ENCODE data around the gene TIGAR. TPM values are rescaled to one million over a fixed set of nuclear protein-coding genes. Genes with fewer than 3 reads are reported as not detected.
A peak's percentile ranks its signal among the peaks of the same experiment; 100 is the strongest.

The TIGAR gene, protein sequence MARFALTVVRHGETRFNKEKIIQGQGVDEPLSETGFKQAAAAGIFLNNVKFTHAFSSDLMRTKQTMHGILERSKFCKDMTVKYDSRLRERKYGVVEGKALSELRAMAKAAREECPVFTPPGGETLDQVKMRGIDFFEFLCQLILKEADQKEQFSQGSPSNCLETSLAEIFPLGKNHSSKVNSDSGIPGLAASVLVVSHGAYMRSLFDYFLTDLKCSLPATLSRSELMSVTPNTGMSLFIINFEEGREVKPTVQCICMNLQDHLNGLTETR
- 10 to 100 TPM; 13.0 to 14.4 TPM for total RNA-seq
- long read RNA-seq, transcript TIGAR-201 (6 exons, 2,782 nt): major isoform, 21 of 23 reads
- long read RNA-seq, partial matches to known transcripts: 0 of 23 reads
- long read RNA-seq, other reads (novel, unspliced or antisense): 2 of 23 reads

- intact Hi-C loops (cut with DNase I, micrococcal nuclease): no loop called here
- peak; percentile 98 for ATAC-seq
- peak; percentile 93 to 94 for DNase-seq
Observed at GRCh38 chr12:4320853-4321701, at the start of gene TIGAR. TSS of gene TIGAR (plus strand) at chr12:4321213. CDS start at chr12:4321272, 59 bp downstream.

DNA sequence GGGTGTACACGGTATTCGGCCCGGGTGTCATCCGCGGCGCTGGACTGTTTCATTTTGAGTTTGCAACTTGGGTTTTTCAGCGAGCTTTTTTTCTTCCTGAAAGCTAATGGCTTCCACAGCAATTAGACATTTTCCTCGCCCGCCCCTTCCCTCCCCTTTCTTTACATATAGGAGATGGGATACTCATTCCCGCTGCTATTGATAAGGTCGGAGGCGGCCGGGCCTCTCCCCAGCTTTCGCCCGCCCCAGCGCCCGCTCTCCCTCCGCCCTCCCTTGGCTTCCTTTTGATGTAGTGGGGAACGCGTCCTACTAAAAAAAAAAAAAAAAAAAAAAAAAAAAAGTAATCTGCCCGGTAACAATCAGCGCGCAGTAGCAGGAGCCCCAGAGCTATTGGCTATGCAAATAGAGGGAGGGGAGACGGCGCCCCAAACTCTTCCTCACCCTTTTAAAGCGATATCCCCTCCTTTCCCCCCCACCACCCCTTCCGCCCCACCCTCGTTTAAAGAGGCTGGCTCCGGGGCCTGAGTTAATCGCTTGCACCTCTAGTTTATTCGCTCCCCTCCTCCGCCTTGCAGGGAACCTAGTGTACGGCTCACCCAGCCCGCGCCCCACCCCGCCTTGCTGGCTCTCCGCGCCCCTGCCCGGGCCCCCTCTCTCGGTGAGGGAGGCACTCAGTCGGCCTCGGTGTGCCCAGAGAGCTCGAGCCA lies 49.1 kb upstream of the TIGAR start:
- DNase-seq: peak; percentile 84 to 92
- intact Hi-C loops (cut with DNase I, micrococcal nuclease): loop anchor here in 1 of 2 donors (5.0 to 10.0 kb wide), 3 partner anchors 155 to 397 kb away; partner anchors contain the start of gene PARP11
- peak; percentile 41 for ATAC-seq

GRCh38 chr12:4272424-4273272 lies 48.4 kb upstream of the TIGAR start:
- intact Hi-C loops (cut with DNase I, micrococcal nuclease): loop anchor here in 1 of 2 donors (5.0 to 10.0 kb wide), 3 partner anchors 155 to 398 kb away; partner anchors contain the start of gene PARP11
- ATAC-seq (peak; percentile 1), DNase-seq (peak; percentile 72 to 79)

DNA sequence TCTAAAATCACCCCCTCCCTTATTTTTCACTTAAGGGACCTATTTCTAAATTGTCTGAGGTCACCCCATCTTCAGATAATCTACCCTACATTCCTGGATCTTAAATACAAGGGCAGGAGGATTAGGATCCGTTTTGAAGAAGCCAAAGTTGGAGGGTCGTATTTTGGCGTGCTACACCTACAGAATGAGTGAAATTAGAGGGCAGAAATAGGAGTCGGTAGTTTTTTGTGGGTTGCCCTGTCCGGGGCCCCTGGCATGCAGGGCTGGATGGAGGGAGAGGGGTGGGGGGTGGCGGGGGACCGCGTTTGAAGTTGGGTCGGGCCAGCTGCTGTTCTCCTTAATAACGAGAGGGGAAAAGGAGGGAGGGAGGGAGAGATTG lies 47.8 kb upstream of the TIGAR start:
- intact Hi-C loops (cut with DNase I, micrococcal nuclease): loop anchor here in 1 of 2 donors (5.0 to 10.0 kb wide), 3 partner anchors 156 to 398 kb away; partner anchors contain the start of gene PARP11
- no peak for DNase-seq
- ATAC-seq: no peak

GRCh38 chr12:4273652-4274395 lies 47.2 kb upstream of the TIGAR start, which contains the start of gene CCND2:
TSS of gene CCND2 (plus strand) at chr12:4273762. CDS start at chr12:4274041, 279 bp downstream.
- DNase-seq (peak; percentile 89 to 96), ATAC-seq (peak; percentile 59)
- intact Hi-C loops (cut with DNase I, micrococcal nuclease): loop anchor here in 1 of 2 donors (5.0 to 10.0 kb wide), 3 partner anchors 157 to 399 kb away; partner anchors contain the start of gene PARP11

DNA sequence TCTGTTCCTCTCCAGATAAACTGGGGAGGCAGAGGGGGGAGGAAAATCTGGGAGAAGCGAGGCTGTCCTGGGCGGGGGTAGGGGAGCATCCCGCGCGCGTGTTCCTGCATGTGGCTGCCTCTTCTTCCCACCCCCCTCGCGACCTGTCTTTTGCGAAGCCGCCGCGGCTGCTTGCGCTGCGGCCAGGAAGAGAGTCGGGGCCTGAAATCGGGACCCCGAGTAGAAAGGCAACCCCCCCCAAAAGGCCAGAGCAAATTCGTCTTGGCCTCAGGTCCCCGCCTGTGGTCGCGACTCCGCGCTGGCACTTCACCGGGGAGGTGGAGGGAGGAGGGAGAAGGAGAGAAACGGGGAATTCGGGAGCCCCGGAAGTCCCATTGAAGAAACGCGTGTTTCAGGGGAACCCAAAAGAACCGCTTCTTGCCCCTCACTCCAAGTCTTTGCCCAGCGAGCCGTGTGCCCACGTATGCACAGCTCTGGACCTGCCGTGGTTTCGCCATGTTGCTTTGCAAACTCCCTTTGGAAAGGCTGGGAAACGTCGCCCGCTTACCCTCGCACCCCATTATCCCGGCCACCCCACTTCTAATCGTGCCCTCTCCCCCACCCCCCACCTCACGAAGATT lies 46.5 kb upstream of the TIGAR start:
- intact Hi-C loops (cut with DNase I, micrococcal nuclease): loop anchor here in 1 of 2 donors (5.0 to 10.0 kb wide), 5 partner anchors 157 to 400 kb away; partner anchors contain the start of gene PARP11
- ATAC-seq (no peak), DNase-seq (peak in 1 of 2 donors; percentile 55)

- peak in 1 of 2 donors; percentile 52 for DNase-seq
- intact Hi-C loops (cut with DNase I, micrococcal nuclease): loop anchor here in 1 of 2 donors (5.0 to 10.0 kb wide), 4 partner anchors 168 to 400 kb away; partner anchors contain the start of gene PARP11
- ATAC-seq: no peak
Observed at GRCh38 chr12:4275016-4275869, 45.8 kb upstream of the TIGAR start.

- ATAC-seq (no peak), DNase-seq (peak; percentile 46 to 53)
- intact Hi-C loops (cut with DNase I, micrococcal nuclease): loop anchor here in 1 of 2 donors (5.0 to 10.0 kb wide), 4 partner anchors 169 to 401 kb away; partner anchors contain the start of gene PARP11
Observed at GRCh38 chr12:4275870-4276301, 45.1 kb upstream of the TIGAR start.

- intact Hi-C loops (cut with DNase I, micrococcal nuclease): loop anchor here in 1 of 2 donors (5.0 to 10.0 kb wide), 4 partner anchors 169 to 402 kb away; partner anchors contain the start of gene PARP11
- DNase-seq (peak; percentile 90), ATAC-seq (peak; percentile 34)
Observed at GRCh38 chr12:4276524-4277204, 44.3 kb upstream of the TIGAR start.

- DNase-seq (no peak), ATAC-seq (no peak)
- intact Hi-C loops (cut with DNase I, micrococcal nuclease): loop anchor here in 1 of 2 donors (5.0 to 10.0 kb wide), 4 partner anchors 170 to 402 kb away; partner anchors contain the start of gene PARP11
Observed at GRCh38 chr12:4277205-4277543, 43.8 kb upstream of the TIGAR start.

DNA sequence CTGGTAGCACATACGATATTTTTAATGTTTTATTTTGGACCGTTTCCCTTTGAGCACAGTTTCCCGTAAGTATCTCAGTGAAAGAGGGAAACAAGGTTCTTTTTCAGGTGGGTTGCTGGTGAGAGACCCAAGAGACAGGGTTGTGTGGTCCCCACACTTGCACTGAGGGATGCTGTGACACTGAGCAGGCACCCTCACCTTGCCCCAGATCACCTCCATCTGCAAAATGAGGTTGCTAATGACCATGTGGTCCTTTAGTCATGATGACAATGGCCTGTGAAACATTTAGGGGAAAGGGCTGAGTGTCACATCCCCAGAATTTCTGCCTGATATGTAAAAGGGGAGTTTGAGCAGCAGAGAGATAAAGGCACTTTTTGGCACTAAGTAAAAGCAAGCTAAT lies 43.2 kb upstream of the TIGAR start:
- no peak for DNase-seq
- intact Hi-C loops (cut with DNase I, micrococcal nuclease): loop anchor here in 1 of 2 donors (5.0 to 10.0 kb wide), 4 partner anchors 171 to 403 kb away; partner anchors contain the start of gene PARP11
- ATAC-seq: no peak

DNA sequence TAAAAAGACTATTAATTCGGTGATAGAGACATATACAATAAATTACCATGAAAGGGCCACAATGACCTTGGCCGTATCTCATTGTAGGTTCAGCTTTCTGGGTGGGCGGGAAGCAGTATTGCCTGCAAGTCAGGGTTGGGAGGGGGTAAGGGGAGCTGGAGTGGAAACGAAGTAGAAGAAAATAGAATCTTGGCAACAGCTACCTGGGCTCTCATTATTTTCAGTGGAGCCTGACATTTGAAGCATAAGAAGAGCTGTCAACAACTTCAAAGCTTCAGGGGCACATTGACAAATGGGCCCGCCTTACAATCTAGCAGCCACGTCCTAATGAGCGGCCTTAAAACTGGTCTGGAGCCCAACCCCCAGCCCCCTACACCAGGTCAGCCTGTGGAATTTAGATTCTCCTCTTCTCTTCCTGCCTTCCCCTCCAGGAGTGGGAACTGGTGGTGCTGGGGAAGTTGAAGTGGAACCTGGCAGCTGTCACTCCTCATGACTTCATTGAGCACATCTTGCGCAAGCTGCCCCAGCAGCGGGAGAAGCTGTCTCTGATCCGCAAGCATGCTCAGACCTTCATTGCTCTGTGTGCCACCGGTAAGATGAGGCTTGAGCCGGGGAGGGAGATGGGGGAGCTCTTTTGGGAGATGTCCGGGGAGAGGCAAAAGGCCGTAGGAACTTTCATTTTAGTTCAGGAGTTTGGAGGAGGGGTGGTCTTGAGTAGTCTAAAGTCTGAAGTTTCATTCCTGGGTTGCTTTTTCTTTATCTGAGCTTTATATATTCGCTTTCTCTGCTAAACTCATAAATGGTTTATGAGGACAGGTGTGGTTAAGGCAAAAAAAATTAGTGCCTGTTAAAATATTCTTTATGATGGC lies 42.5 kb upstream of the TIGAR start:
- DNase-seq: peak; percentile 69 to 84
- ATAC-seq: peak; percentile 48
- intact Hi-C loops (cut with DNase I, micrococcal nuclease): loop anchor here in 1 of 2 donors (5.0 to 10.0 kb wide), 4 partner anchors 171 to 404 kb away; partner anchors contain the start of gene PARP11

GRCh38 chr12:4279198-4279690 lies 41.8 kb upstream of the TIGAR start:
- peak; percentile 62 for ATAC-seq
- DNase-seq: peak; percentile 67 to 71
- intact Hi-C loops (cut with DNase I, micrococcal nuclease): loop anchor here in 1 of 2 donors (5.0 to 10.0 kb wide), 4 partner anchors 172 to 404 kb away; partner anchors contain the start of gene PARP11
